IPS-15b (cell line): ENCODE results near the gene TATDN3.
A peak's percentile ranks its signal among the peaks of the same experiment; 100 is the strongest.

Source experiments
- H3K27me3 ChIP-seq: one replicate; pipeline ENCODE4 v1.6.1; 2013; ENCODE audit warnings: low read length; ENCODE audit not compliant: control insufficient read depth, insufficient read depth
- H3K36me3 ChIP-seq: one replicate; pipeline ENCODE4 v1.6.1; 2013; ENCODE audit warnings: low read length; ENCODE audit not compliant: control insufficient read depth, insufficient read depth
- H3K4me1 ChIP-seq: one replicate; pipeline ENCODE4 v1.6.1; 2013; ENCODE audit warnings: mild to moderate bottlenecking, low read length; ENCODE audit not compliant: control insufficient read depth, insufficient read depth
- H3K4me3 ChIP-seq: one replicate; pipeline ENCODE4 v1.5.1; 2013; ENCODE audit warnings: low read depth, low read length
- H3K9ac ChIP-seq: one replicate; pipeline ENCODE4 v1.6.1; 2013; ENCODE audit warnings: low read depth, mild to moderate bottlenecking, low read length
- H3K9me3 ChIP-seq: one replicate; pipeline ENCODE4 v1.6.1; 2013; ENCODE audit warnings: mild to moderate bottlenecking, low read length; ENCODE audit not compliant: control insufficient read depth, insufficient read depth

Gene TATDN3

GRCh38 chr1:212780759-212781158 is 10.9 kb upstream of the TATDN3 start:
- Histone ChIP-seq H3K9me3 (no peaks in the 10 kb centered on the region), H3K4me3 (no peak overlapping the region), H3K36me3 (peaks cover 6% of the 10 kb centered on the region), H3K27me3 (no peaks in the 10 kb centered on the region), H3K9ac (no peak overlapping the region), H3K4me1 (no peaks in the 10 kb centered on the region)

GRCh38 chr1:212781225-212781624 is 10.5 kb upstream of the TATDN3 start:
- Histone ChIP-seq H3K36me3 (peaks cover 6% of the 10 kb centered on the region), H3K9me3 (no peaks in the 10 kb centered on the region), H3K4me1 (no peaks in the 10 kb centered on the region), H3K4me3 (no peak overlapping the region), H3K9ac (no peak overlapping the region), H3K27me3 (no peaks in the 10 kb centered on the region)

- Histone ChIP-seq H3K4me3 (no peak overlapping the region), H3K9ac (no peak overlapping the region), H3K4me1 (no peaks in the 10 kb centered on the region), H3K9me3 (no peaks in the 10 kb centered on the region), H3K36me3 (peaks cover 6% of the 10 kb centered on the region), H3K27me3 (no peaks in the 10 kb centered on the region)
Observed at GRCh38 chr1:212782422-212783154, 9.1 kb upstream of the TATDN3 start.

- H3K4me1 ChIP-seq: peaks cover 3% of the 10 kb centered on the region
- no peaks in the 10 kb centered on the region for H3K27me3 ChIP-seq
- H3K4me3 ChIP-seq: no peak overlapping the region
- H3K9ac ChIP-seq: no peak overlapping the region
- H3K9me3 ChIP-seq: no peaks in the 10 kb centered on the region
- H3K36me3 ChIP-seq: peaks cover 2% of the 10 kb centered on the region
Observed at GRCh38 chr1:212783976-212784375, 7.7 kb upstream of the TATDN3 start.

- peaks cover 2% of the 10 kb centered on the region for H3K36me3 ChIP-seq
Observed at GRCh38 chr1:212785871-212786270, 5.8 kb upstream of the TATDN3 start.

GRCh38 chr1:212791261-212791675 is 426 bp upstream of the TATDN3 start:
- Histone ChIP-seq H3K4me1 (peaks cover 3% of the 10 kb centered on the region), H3K4me3 (peak overlapping the region; percentile 99), H3K9ac (peak overlapping the region; percentile 84), H3K27me3 (no peaks in the 10 kb centered on the region), H3K36me3 (no peaks in the 10 kb centered on the region), H3K9me3 (no peaks in the 10 kb centered on the region)

More at GRCh38 chr1:212785871-212786270, 5.8 kb upstream of the TATDN3 start:
- no peak overlapping the region for H3K9ac ChIP-seq
- no peak overlapping the region for H3K4me3 ChIP-seq
- peaks cover 3% of the 10 kb centered on the region for H3K4me1 ChIP-seq
- no peaks in the 10 kb centered on the region for H3K27me3 ChIP-seq
- H3K9me3 ChIP-seq: no peaks in the 10 kb centered on the region

GRCh38 chr1:212792396-212792908 is 758 bp downstream of the TATDN3 start:
- Histone ChIP-seq H3K36me3 (no peaks in the 10 kb centered on the region), H3K9ac (peak overlapping the region; percentile 79), H3K4me3 (peak overlapping the region; percentile 99), H3K27me3 (no peaks in the 10 kb centered on the region), H3K4me1 (peaks cover 3% of the 10 kb centered on the region), H3K9me3 (no peaks in the 10 kb centered on the region)

GRCh38 chr1:212794561-212795014 is 2.9 kb downstream of the TATDN3 start:
- no peaks in the 10 kb centered on the region for H3K36me3 ChIP-seq
- H3K9ac ChIP-seq: no peak overlapping the region
- no peaks in the 10 kb centered on the region for H3K9me3 ChIP-seq
- no peaks in the 10 kb centered on the region for H3K4me1 ChIP-seq
- H3K27me3 ChIP-seq: no peaks in the 10 kb centered on the region
- H3K4me3 ChIP-seq: no peak overlapping the region

- Histone ChIP-seq H3K4me3 (no peak overlapping the region), H3K36me3 (no peaks in the 10 kb centered on the region), H3K9me3 (no peaks in the 10 kb centered on the region), H3K9ac (no peak overlapping the region), H3K4me1 (no peaks in the 10 kb centered on the region), H3K27me3 (no peaks in the 10 kb centered on the region)
Observed at GRCh38 chr1:212797681-212798080, 6.0 kb downstream of the TATDN3 start.

GRCh38 chr1:212805767-212806166 is 14.1 kb downstream of the TATDN3 start:
- peaks cover 2% of the 10 kb centered on the region for H3K36me3 ChIP-seq
- no peak overlapping the region for H3K9ac ChIP-seq
- H3K4me1 ChIP-seq: no peaks in the 10 kb centered on the region
- no peaks in the 10 kb centered on the region for H3K9me3 ChIP-seq
- no peak overlapping the region for H3K4me3 ChIP-seq
- H3K27me3 ChIP-seq: no peaks in the 10 kb centered on the region

- H3K9me3 ChIP-seq: no peaks in the 10 kb centered on the region
- H3K36me3 ChIP-seq: no peaks in the 10 kb centered on the region
- H3K9ac ChIP-seq: no peak overlapping the region
- H3K4me3 ChIP-seq: no peak overlapping the region
- H3K4me1 ChIP-seq: peaks cover 7% of the 10 kb centered on the region
- no peaks in the 10 kb centered on the region for H3K27me3 ChIP-seq
Observed at GRCh38 chr1:212814537-212815334, 23.0 kb downstream of the TATDN3 start.
